HCT116 (cell line): ENCODE measurements around the gene KCNK3.

Experiments used
- POLR2A ChIP-seq: IDR thresholded peaks from 2 replicates; pipeline ENCODE4 v1.7.0; 2011; ENCODE audit warnings: borderline replicate concordance; ENCODE audit not compliant: insufficient read depth, insufficient read length; ENCODE audit errors: extremely low read depth
- POLR2AphosphoS5 ChIP-seq: IDR thresholded peaks from 2 replicates; pipeline ENCODE4 v1.6.1; 2011; ENCODE audit warnings: mild to moderate bottlenecking, low read depth, low read length, moderate library complexity
- RAD21 ChIP-seq: IDR thresholded peaks from 2 replicates; pipeline ENCODE4 v1.6.1; 2012; ENCODE audit warnings: low read depth, mild to moderate bottlenecking
- SP1 ChIP-seq: IDR thresholded peaks from 2 replicates; pipeline ENCODE4 v1.6.1; 2012; ENCODE audit warnings: low read depth
- YY1 ChIP-seq: IDR thresholded peaks from 2 replicates; pipeline ENCODE4 v1.6.1; 2011; ENCODE audit warnings: low read length, low read depth, moderate library complexity, mild to moderate bottlenecking; ENCODE audit not compliant: insufficient replicate concordance; ENCODE audit errors: extremely low read depth
- ZBTB33 ChIP-seq: IDR thresholded peaks from 2 replicates; pipeline ENCODE4 v1.6.1; 2011; ENCODE audit warnings: mild to moderate bottlenecking, low read length, moderate library complexity; ENCODE audit not compliant: insufficient replicate concordance; ENCODE audit errors: extremely low read depth
- TF ChIP-seq, protein P1 (sequence below), 3 experiments: fragments of 200-600 bp in 1 of 3; sonication (generic) in 1 of 3; IDR thresholded peaks in 2 of 3; conservative IDR thresholded peaks in 1 of 3; 2 replicates each; pipeline ENCODE4 v1.5.1; 2012 to 2017; ENCODE audit warnings: low read depth in 2 of 3, low read length in 2 of 3, antibody characterized with exemption in 1 of 3, borderline replicate concordance in 1 of 3, control low read depth in 1 of 3, mild to moderate bottlenecking in 1 of 3, mixed read lengths in 1 of 3, mixed run types in 1 of 3, moderate library complexity in 1 of 3; ENCODE audit not compliant: insufficient read depth in 1 of 3

DNA sequence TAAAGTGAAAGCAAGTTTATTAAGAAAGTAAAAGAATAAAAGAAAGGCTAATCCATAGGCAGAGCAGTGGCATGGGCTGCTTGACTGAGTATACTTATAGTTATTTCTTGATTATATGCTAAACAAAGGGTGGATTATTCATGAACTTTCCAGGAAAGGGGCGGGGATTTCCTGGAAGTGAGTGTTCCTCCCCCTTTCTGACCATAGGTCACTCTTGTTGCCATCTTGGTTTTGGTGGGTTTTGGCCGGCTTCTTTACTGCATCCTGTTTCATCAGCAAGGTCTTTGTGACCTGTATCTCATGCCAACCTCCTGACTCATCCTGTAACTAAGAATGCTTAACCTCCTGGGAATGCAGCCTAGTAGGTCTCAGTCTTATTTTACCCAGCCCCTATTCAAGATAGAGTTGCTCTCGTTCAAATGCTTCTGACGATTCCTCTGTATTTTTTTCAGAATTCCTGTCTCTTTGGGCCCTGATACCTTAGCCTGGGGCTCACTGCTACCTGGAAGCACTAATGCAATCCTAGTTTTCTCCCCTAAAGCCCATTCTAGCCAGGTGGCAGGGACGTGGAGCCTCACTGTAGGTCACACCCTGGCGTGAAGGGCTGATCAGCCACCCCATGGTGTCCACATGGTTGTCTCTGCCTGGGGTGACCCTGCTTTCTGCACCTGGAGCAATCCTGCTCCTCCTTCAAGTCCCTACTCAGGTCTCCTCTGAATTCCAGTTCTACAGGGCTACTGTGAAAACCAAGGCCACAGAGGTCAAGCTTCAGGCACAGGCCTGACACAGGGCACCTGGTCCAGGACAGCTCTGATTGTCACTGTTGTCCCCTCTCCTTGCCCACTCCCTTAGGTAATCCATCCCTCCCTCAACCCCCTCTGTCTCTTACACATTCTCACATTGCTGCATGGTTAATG lies 65.6 kb downstream of the KCNK3 start:
- TF ChIP-seq, protein P1, sequence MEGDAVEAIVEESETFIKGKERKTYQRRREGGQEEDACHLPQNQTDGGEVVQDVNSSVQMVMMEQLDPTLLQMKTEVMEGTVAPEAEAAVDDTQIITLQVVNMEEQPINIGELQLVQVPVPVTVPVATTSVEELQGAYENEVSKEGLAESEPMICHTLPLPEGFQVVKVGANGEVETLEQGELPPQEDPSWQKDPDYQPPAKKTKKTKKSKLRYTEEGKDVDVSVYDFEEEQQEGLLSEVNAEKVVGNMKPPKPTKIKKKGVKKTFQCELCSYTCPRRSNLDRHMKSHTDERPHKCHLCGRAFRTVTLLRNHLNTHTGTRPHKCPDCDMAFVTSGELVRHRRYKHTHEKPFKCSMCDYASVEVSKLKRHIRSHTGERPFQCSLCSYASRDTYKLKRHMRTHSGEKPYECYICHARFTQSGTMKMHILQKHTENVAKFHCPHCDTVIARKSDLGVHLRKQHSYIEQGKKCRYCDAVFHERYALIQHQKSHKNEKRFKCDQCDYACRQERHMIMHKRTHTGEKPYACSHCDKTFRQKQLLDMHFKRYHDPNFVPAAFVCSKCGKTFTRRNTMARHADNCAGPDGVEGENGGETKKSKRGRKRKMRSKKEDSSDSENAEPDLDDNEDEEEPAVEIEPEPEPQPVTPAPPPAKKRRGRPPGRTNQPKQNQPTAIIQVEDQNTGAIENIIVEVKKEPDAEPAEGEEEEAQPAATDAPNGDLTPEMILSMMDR (IDR thresholded peaks at IDR 0.05 in 2 of 3, conservative IDR thresholded peaks at IDR 0.05 in 1 of 3; ENCODE audit: borderline replicate concordance in 1 of 3, insufficient read depth in 1 of 3, low read depth in 2 of 3, low read length in 2 of 3) = no peak
- TF ChIP-seq ZBTB33 = no peak
- no peak for TF ChIP-seq RAD21
- peak; percentile 67 for TF ChIP-seq POLR2AphosphoS5
- no peak for TF ChIP-seq SP1
- no peak for TF ChIP-seq POLR2A
- TF ChIP-seq YY1 = peak; percentile 65
